ENCODE data around the gene CFAP107. TPM values are rescaled to one million over a fixed set of nuclear protein-coding genes. Genes with fewer than 3 reads are reported as not detected.
"Not testable (repeated sequence)": the region's sequence is repeated elsewhere in the genome, so short reads cannot be mapped to it uniquely, and the experiment has no call there.

Gene CFAP107
- polyA plus RNA-seq, 6 donors from 2014 or later = not detected

GRCh38 chr1:12774801-12775345, 28.9 kb downstream of the CFAP107 start:
- DNase-seq = no peak
- no peak for ATAC-seq (ENCODE audit: low read depth in 2 of 2)
- Mint-ChIP-seq H3K27ac (no peak overlapping the region), H3K4me1 (no peaks in the 10 kb centered on the region), H3K4me3 (peak overlapping the region in 1 of 8 donors; percentile 22), H3K27me3 (peaks cover 20 to 62% (median 47%) of the 10 kb centered on the region in 3 donors), H3K36me3 (no peaks in the 10 kb centered on the region), H3K9me3 (peaks cover 0 to 7% (median 0%) of the 10 kb centered on the region in 7 donors)

- Mint-ChIP-seq H3K27me3 (peaks cover 20 to 59% (median 41%) of the 10 kb centered on the region in 3 donors), H3K9me3 (peaks cover 0 to 7% (median 0%) of the 10 kb centered on the region in 7 donors), H3K4me3 (no peak overlapping the region), H3K4me1 (no peaks in the 10 kb centered on the region), H3K36me3 (no peaks in the 10 kb centered on the region), H3K27ac (no peak overlapping the region)
- ATAC-seq (ENCODE audit: low read depth in 2 of 2) (no peak), DNase-seq (no peak)
Observed at GRCh38 chr1:12775443-12775842, 29.4 kb downstream of the CFAP107 start.

GRCh38 chr1:12776801-12777557, 31.0 kb downstream of the CFAP107 start:
- ATAC-seq (ENCODE audit: low read depth in 2 of 2) (no peak), DNase-seq (no peak)
- H3K9me3 Mint-ChIP-seq = peaks cover 0 to 10% (median 0%) of the 10 kb centered on the region in 7 donors
- no peaks in the 10 kb centered on the region for H3K4me1 Mint-ChIP-seq
- no peak overlapping the region for H3K27ac Mint-ChIP-seq
- H3K36me3 Mint-ChIP-seq = no peaks in the 10 kb centered on the region
- H3K27me3 Mint-ChIP-seq = peaks cover 20 to 47% (median 27%) of the 10 kb centered on the region in 3 donors
- H3K4me3 Mint-ChIP-seq = no peak overlapping the region

GRCh38 chr1:12778061-12778460, 32.1 kb downstream of the CFAP107 start:
- Mint-ChIP-seq H3K9me3 (peaks cover 0 to 15% (median 2%) of the 10 kb centered on the region in 7 donors), H3K36me3 (no peaks in the 10 kb centered on the region), H3K27me3 (peaks cover 16 to 42% (median 21%) of the 10 kb centered on the region in 3 donors), H3K4me1 (no peaks in the 10 kb centered on the region), H3K4me3 (no peak overlapping the region), H3K27ac (no peak overlapping the region)
- ATAC-seq (ENCODE audit: low read depth in 2 of 2) = no peak
- no peak for DNase-seq

- Mint-ChIP-seq H3K36me3 (no peaks in the 10 kb centered on the region), H3K4me1 (no peaks in the 10 kb centered on the region), H3K27ac (no peak overlapping the region), H3K9me3 (peaks cover 0 to 19% (median 8%) of the 10 kb centered on the region in 7 donors), H3K27me3 (peaks cover 15 to 39% (median 19%) of the 10 kb centered on the region in 3 donors), H3K4me3 (no peak overlapping the region)
- ATAC-seq (ENCODE audit: low read depth in 2 of 2) (no peak), DNase-seq (no peak)
Observed at GRCh38 chr1:12778907-12779306, 32.9 kb downstream of the CFAP107 start.

- not testable (repeated sequence) for ATAC-seq (ENCODE audit: low read depth in 2 of 2); H3K4me3 Mint-ChIP-seq; H3K4me1 Mint-ChIP-seq; DNase-seq; H3K27ac Mint-ChIP-seq
- Mint-ChIP-seq H3K9me3 (peaks cover 4 to 43% (median 27%) of the 10 kb centered on the region in 7 donors), H3K36me3 (peaks cover 8 to 11% of the 10 kb centered on the region in 2 donors), H3K27me3 (peaks cover 12 to 28% (median 15%) of the 10 kb centered on the region in 3 donors)
Observed at GRCh38 chr1:12781488-12781887, 35.5 kb downstream of the CFAP107 start.

GRCh38 chr1:12783783-12784182, 37.8 kb downstream of the CFAP107 start:
- not testable (repeated sequence) for ATAC-seq (ENCODE audit: low read depth in 2 of 2); H3K27ac Mint-ChIP-seq; DNase-seq; H3K4me1 Mint-ChIP-seq; H3K4me3 Mint-ChIP-seq
- peaks cover 8 to 11% of the 10 kb centered on the region in 2 donors for H3K36me3 Mint-ChIP-seq
- peaks cover 7 to 50% (median 28%) of the 10 kb centered on the region in 7 donors for H3K9me3 Mint-ChIP-seq
- H3K27me3 Mint-ChIP-seq = peaks cover 7 to 12% (median 10%) of the 10 kb centered on the region in 3 donors

GRCh38 chr1:12784729-12785128, 38.7 kb downstream of the CFAP107 start:
- Mint-ChIP-seq H3K9me3 (peaks cover 7 to 50% (median 28%) of the 10 kb centered on the region in 7 donors), H3K36me3 (peaks cover 8 to 11% of the 10 kb centered on the region in 2 donors)
- not testable (repeated sequence) for H3K4me3 Mint-ChIP-seq; H3K27me3 Mint-ChIP-seq; ATAC-seq (ENCODE audit: low read depth in 2 of 2); DNase-seq; H3K4me1 Mint-ChIP-seq; H3K27ac Mint-ChIP-seq

GRCh38 chr1:12791097-12791496, 45.1 kb downstream of the CFAP107 start, which contains the start of gene PRAMEF1:
Gene PRAMEF1, plus strand, starts transcription at chr1:12791397. Its CDS starts 1,831 bp downstream, at chr1:12793228.
- DNase-seq; H3K27me3 Mint-ChIP-seq; H3K4me3 Mint-ChIP-seq; H3K4me1 Mint-ChIP-seq; H3K36me3 Mint-ChIP-seq; ATAC-seq (ENCODE audit: low read depth in 2 of 2); H3K27ac Mint-ChIP-seq: not testable (repeated sequence)
- peaks cover 0 to 11% (median 3%) of the 10 kb centered on the region in 7 donors for H3K9me3 Mint-ChIP-seq

- H3K27me3 Mint-ChIP-seq = peaks cover 0 to 6% (median 0%) of the 10 kb centered on the region in 3 donors
- no peak for DNase-seq
- H3K27ac Mint-ChIP-seq = no peak overlapping the region
- no peak overlapping the region for H3K4me3 Mint-ChIP-seq
- H3K9me3 Mint-ChIP-seq = peaks cover 4 to 13% (median 9%) of the 10 kb centered on the region in 7 donors
- no peaks in the 10 kb centered on the region for H3K4me1 Mint-ChIP-seq
- no peaks in the 10 kb centered on the region for H3K36me3 Mint-ChIP-seq
- no peak for ATAC-seq (ENCODE audit: low read depth in 2 of 2)
Observed at GRCh38 chr1:12798911-12799310, 52.9 kb downstream of the CFAP107 start.

DNA sequence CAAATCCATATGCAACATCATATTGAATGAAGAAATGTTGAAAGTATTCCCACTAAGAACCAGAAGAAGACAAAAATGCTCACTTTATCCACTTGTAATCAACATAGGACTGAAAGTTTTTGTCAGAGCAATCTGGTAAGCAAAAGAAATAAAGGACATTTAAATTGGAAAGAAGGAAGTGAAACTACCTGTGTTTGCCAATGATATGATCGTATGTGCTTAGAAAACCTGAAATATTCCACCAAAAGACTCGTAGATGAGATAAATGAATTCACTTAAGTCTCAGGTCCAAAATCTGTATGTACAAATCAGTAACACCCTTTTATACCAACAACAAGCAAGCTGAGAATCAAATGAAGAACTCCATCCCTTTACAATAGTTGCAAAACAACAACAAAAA, 53.7 kb downstream of the CFAP107 start:
- ATAC-seq (ENCODE audit: low read depth in 2 of 2) = no peak
- H3K27me3 Mint-ChIP-seq = peaks cover 0 to 6% (median 3%) of the 10 kb centered on the region in 3 donors

GRCh38 chr1:12809933-12810332, 63.9 kb downstream of the CFAP107 start:
- no peak overlapping the region for H3K27ac Mint-ChIP-seq
- peaks cover 0 to 6% of the 10 kb centered on the region in 2 donors for H3K36me3 Mint-ChIP-seq
- H3K9me3 Mint-ChIP-seq = peaks cover 5 to 26% (median 13%) of the 10 kb centered on the region in 7 donors
- ATAC-seq (ENCODE audit: low read depth in 2 of 2) (no peak), DNase-seq (no peak)
- peak overlapping the region in 1 of 8 donors; percentile 54 for H3K4me3 Mint-ChIP-seq
- H3K27me3 Mint-ChIP-seq = peaks cover 11 to 45% (median 33%) of the 10 kb centered on the region in 3 donors
- H3K4me1 Mint-ChIP-seq = no peaks in the 10 kb centered on the region

More for the DNA sequence above, 53.7 kb downstream of the CFAP107 start:
- H3K4me1 Mint-ChIP-seq = no peaks in the 10 kb centered on the region
- H3K9me3 Mint-ChIP-seq = peaks cover 4 to 21% (median 11%) of the 10 kb centered on the region in 7 donors
- H3K27ac Mint-ChIP-seq = no peak overlapping the region
- DNase-seq = no peak
- H3K36me3 Mint-ChIP-seq = peaks cover 0 to 4% of the 10 kb centered on the region in 2 donors
- no peak overlapping the region for H3K4me3 Mint-ChIP-seq

GRCh38 chr1:12810691-12811408, 64.8 kb downstream of the CFAP107 start:
- no peaks in the 10 kb centered on the region for H3K4me1 Mint-ChIP-seq
- H3K36me3 Mint-ChIP-seq = no peaks in the 10 kb centered on the region
- H3K4me3 Mint-ChIP-seq = no peak overlapping the region
- no peak for ATAC-seq (ENCODE audit: low read depth in 2 of 2)
- H3K27me3 Mint-ChIP-seq = peaks cover 11 to 36% (median 28%) of the 10 kb centered on the region in 3 donors
- peaks cover 2 to 17% (median 8%) of the 10 kb centered on the region in 7 donors for H3K9me3 Mint-ChIP-seq
- DNase-seq = no peak
- H3K27ac Mint-ChIP-seq = no peak overlapping the region
